ENCODE data around the gene TBC1D14. TPM values are rescaled to one million over a fixed set of nuclear protein-coding genes. Genes with fewer than 3 reads are reported as not detected.

Gene TBC1D14
- total RNA-seq, 1 donor from 2014 or later = 33.1 TPM

GRCh38 chr4:7018281-7018680 lies 108.7 kb downstream of the TBC1D14 start:
- DNase-seq = no peak
- intact Hi-C loops (cut with DNase I) = no loop called here
- ATAC-seq (ENCODE audit: poor library complexity) = peak; percentile 45

DNA sequence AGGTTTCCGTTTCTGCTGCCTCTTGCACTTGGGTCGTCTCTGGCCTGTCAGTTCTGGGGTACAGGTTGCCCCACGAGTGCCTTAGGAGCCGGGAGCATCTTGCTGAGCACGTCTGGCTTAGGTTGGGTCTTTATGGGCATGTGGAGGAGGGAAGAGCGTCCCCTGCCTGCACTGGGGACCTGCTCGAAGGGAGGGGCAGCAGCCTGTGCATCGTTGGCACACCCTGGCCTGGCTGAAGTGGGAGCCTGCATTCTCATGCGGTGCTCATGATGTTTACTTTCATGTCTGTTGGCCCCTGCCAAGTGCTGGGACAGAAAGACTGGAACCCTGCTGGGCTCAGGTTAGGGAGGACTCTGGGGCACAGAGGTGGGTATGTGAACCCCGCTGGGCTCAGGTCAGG lies 109.7 kb downstream of the TBC1D14 start:
- intact Hi-C loops (cut with DNase I) = no loop called here
- no peak for DNase-seq
- ATAC-seq (ENCODE audit: poor library complexity) = no peak

- no peak for ATAC-seq (ENCODE audit: poor library complexity)
- intact Hi-C loops (cut with DNase I) = no loop called here
- no peak for DNase-seq
These were observed 110.7 kb downstream of the TBC1D14 start for GRCh38 chr4:7020290-7020689.

DNA sequence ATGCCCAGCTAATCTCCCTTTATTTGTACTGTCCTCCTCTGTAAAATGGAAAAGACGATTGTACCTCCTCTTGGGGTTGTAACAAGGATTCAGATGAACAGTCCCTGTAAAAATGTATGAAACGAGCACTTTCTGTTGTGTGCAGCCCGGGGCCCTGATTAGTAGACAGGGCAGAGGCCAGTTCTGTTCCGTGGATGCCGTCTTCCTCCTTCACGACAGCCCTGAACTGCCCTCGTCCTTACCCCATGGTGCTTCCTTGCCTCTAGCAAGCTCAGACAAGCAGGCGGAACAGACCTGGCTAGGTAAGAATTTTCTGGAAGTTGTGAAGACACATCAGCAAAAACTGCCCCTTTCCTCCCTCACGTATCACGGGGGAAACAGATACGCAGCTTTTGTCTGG lies 111.2 kb downstream of the TBC1D14 start:
- ATAC-seq (ENCODE audit: poor library complexity) (no peak), DNase-seq (no peak)
- intact Hi-C loops (cut with DNase I) = no loop called here

- intact Hi-C loops (cut with DNase I) = no loop called here
- ATAC-seq (ENCODE audit: poor library complexity) = no peak
- DNase-seq = no peak
These were observed 111.7 kb downstream of the TBC1D14 start for GRCh38 chr4:7021355-7021754.

DNA sequence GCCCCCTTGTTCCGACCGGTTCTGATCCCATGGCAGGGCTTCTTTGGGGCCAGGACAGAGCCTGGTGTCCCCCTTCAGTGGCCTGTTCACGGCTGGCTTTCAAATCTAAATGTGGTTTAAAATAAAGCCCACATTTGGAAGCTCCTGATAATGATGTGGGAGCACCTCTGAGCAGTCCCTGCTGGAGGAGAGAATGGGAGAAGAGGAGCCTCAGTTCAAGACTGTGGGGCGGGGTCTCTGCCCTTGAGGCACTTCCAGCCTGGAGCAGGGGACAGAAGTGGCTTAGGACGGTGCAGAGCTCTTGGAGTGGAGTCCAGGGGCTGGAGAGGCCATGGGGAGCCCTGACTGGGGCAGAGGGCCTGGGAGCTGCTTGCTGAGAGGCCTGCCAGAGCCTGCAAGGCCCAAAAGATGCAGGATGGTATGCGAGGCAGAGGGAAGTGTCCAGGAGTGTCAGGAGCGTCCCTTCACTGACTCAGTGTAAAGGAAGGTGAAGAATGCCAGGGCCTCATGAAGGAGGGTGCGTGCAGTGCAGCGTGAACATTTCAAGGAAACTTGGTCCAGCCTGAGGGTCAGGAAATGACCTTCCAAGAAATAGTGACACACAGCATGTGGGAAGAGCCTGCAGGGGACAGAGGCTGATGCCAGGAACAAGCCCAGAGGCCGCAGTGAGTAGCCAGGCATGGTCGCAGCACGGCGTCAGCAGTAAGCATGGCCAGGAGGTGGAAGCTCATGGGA lies 112.5 kb downstream of the TBC1D14 start:
- intact Hi-C loops (cut with DNase I) = no loop called here
- DNase-seq (no peak), ATAC-seq (ENCODE audit: poor library complexity) (no peak)

- intact Hi-C loops (cut with DNase I) = no loop called here
- ATAC-seq (ENCODE audit: poor library complexity) (no peak), DNase-seq (no peak)
These were observed 113.9 kb downstream of the TBC1D14 start for GRCh38 chr4:7023486-7023885.

GRCh38 chr4:7023901-7024300 lies 114.3 kb downstream of the TBC1D14 start:
- DNase-seq (no peak), ATAC-seq (ENCODE audit: poor library complexity) (no peak)
- intact Hi-C loops (cut with DNase I) = no loop called here

DNA sequence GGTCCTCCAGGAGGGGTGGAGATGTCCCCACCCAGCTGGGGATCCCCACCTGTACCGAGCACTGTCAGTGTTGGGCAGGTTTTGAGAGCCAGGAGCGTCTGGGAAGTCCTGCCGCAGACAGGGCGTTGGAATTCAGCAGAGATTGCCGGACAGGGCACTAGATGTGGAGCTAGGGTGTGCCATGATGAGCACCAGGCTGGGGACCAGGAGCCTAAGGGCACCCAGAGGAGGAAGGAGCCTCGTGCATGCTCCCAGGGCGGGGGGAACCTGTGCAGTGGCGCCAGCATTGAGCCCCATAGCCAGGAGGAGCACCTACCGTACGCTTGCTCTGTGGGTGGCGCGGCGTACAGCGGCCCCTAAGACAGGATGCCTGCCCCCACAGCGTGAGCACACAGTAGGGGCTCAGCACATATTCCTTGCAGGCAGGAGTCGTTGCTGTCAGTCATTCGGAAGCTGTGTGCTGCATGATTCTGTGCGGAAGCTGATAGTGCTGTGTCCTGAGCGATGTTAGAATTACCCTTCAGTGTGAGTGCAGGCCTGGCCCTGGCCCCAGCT lies 114.8 kb downstream of the TBC1D14 start:
- intact Hi-C loops (cut with DNase I) = no loop called here
- ATAC-seq (ENCODE audit: poor library complexity) (no peak), DNase-seq (no peak)

- ATAC-seq (ENCODE audit: poor library complexity) (no peak), DNase-seq (no peak)
- intact Hi-C loops (cut with DNase I) = no loop called here
These were observed 115.5 kb downstream of the TBC1D14 start for GRCh38 chr4:7025040-7025602.

GRCh38 chr4:7026107-7026506 lies 116.5 kb downstream of the TBC1D14 start:
- ATAC-seq (ENCODE audit: poor library complexity) = no peak
- no peak for DNase-seq
- intact Hi-C loops (cut with DNase I) = no loop called here

DNA sequence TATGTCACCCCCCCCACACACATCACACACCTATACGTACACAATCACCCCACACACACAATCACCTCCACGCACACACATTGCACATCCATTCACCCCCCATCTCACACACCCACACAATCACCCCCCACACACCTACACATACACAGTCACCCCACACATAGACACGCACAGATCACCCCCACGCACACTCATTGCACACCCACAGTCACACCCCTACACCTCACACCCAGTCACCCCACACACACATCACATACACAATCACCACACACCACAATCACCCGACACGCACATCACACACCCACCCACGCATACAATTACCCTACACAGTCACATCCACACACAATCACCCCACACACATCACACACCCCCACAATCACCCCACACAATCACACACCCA lies 117.7 kb downstream of the TBC1D14 start:
- ATAC-seq (ENCODE audit: poor library complexity) = no peak

GRCh38 chr4:7027913-7028312 lies 118.3 kb downstream of the TBC1D14 start:
- DNase-seq (no peak), ATAC-seq (ENCODE audit: poor library complexity) (no peak)
- intact Hi-C loops (cut with DNase I) = no loop called here

More for the DNA sequence above, 117.7 kb downstream of the TBC1D14 start:
- DNase-seq = no peak
- intact Hi-C loops (cut with DNase I) = no loop called here

DNA sequence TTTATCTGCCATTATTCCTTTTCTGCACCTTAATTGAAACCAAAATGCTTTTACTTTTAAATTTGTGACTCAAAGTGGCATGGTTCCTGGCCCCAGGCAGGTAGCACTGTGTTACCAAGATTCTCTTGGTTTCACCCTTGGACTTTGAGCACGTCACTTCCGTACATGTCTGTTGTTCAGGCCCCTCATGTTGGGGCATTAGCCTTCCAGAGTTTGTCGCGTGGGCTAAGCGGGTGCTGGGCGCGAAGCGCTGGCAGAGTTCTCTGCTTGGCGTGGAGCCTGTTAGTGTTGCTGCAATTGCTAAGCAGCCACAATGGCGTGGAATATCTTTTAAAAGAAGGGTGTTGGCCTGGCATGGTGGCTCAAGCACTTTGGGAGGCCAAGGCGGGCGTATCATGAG lies 119.6 kb downstream of the TBC1D14 start:
- DNase-seq (no peak), ATAC-seq (ENCODE audit: poor library complexity) (no peak)
- intact Hi-C loops (cut with DNase I) = no loop called here

GRCh38 chr4:7029921-7030320 lies 120.3 kb downstream of the TBC1D14 start:
- peak; percentile 22 for DNase-seq

DNA sequence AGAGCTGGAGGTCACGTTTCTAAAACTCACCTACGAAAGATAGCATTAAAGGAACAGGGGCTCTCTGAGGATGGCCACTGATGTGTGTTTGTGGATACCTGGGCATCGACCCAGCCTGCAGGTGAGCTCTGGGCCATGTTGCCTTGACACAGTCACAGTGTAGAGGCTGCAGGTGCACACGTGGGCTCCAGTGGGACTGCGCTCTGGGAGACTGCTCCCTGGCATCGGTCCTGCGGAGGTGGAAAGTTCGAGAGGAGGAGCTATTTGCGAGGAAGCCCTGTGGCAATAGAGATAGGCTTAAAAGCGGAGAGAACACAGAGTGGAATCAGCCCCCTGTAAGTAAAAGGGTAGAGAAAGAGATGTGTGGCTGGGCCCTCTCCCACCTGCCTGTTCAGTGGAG lies 121.2 kb downstream of the TBC1D14 start:
- DNase-seq (peak; percentile 8), ATAC-seq (ENCODE audit: poor library complexity) (no peak)
- intact Hi-C loops (cut with DNase I) = no loop called here

More at GRCh38 chr4:7029921-7030320, 120.3 kb downstream of the TBC1D14 start:
- intact Hi-C loops (cut with DNase I) = no loop called here
- ATAC-seq (ENCODE audit: poor library complexity) = no peak

- intact Hi-C loops (cut with DNase I) = no loop called here
- DNase-seq (peak; percentile 26), ATAC-seq (ENCODE audit: poor library complexity) (no peak)
These were observed 122.2 kb downstream of the TBC1D14 start for GRCh38 chr4:7031558-7032449.

GRCh38 chr4:7032596-7032995 lies 123.0 kb downstream of the TBC1D14 start:
- intact Hi-C loops (cut with DNase I) = no loop called here
- no peak for DNase-seq
- ATAC-seq (ENCODE audit: poor library complexity) = no peak

- no peak for DNase-seq
- intact Hi-C loops (cut with DNase I) = no loop called here
- peak; percentile 28 for ATAC-seq (ENCODE audit: poor library complexity)
These were observed 124.8 kb downstream of the TBC1D14 start for GRCh38 chr4:7034262-7035081.
